Ovary (tissue), 9 donors: ENCODE data around the gene NF1. TPM values are rescaled to one million over a fixed set of nuclear protein-coding genes. Genes with fewer than 3 reads are reported as not detected.

ENCODE experiments used
- DNase-seq, 5 donors: peaks; one replicate each; pipeline ENCODE4 v3.0.0-alpha.2; 2019 to 2020
- H3K27ac ChIP-seq, 2 donors: fragments of 200-600 bp; one replicate each; pipeline versions ENCODE4 v1.5.1 to v1.8.0; 2019 to 2022
- H3K27me3 ChIP-seq: fragments of 200-600 bp; one replicate; pipeline ENCODE4 v1.8.0; 2022
- H3K36me3 ChIP-seq: fragments of 200-600 bp; sonication (generic); one replicate; pipeline ENCODE4 v1.5.1; 2019
- H3K4me1 ChIP-seq: one replicate; pipeline ENCODE4 v1.8.1; 2013; ENCODE audit warnings: mild to moderate bottlenecking, moderate library complexity; ENCODE audit not compliant: insufficient read depth
- H3K4me3 ChIP-seq: fragments of 200-600 bp; sonication (generic); one replicate; pipeline ENCODE4 v1.5.1; 2017
- H3K9me3 ChIP-seq, 2 donors: fragments of 200-600 bp in 1 of 2; sonication (generic) in 1 of 2; one replicate each; pipeline versions ENCODE4 v1.5.1 to v1.8.1; 2013 to 2019; ENCODE audit warnings: mild to moderate bottlenecking in 1 of 2, moderate library complexity in 1 of 2
- CTCF ChIP-seq, 3 donors: fragments of 450-650 bp in 2 of 3; fragments of 200-600 bp in 1 of 3; IDR thresholded peaks; one replicate each; pipeline versions ENCODE4 v1.5.1 to v1.8.0; 2016 to 2022; ENCODE audit warnings: antibody characterized with exemption in 3 of 3, mild to moderate bottlenecking in 1 of 3
- EP300 ChIP-seq: sonication (generic); formaldehyde crosslinking; IDR thresholded peaks from one replicate; pipeline ENCODE4 v1.6.1; 2017; ENCODE audit warnings: antibody characterized with exemption
- POLR2A ChIP-seq: fragments of 450-650 bp; IDR thresholded peaks from one replicate; pipeline ENCODE4 v1.6.1; 2017; ENCODE audit warnings: antibody characterized with exemption, mild to moderate bottlenecking, moderate library complexity
- WGBS, 3 donors: extraction: QIAGEN DNeasy Blood & Tissue Kit in 1 of 3; methylation state at CpG; one replicate each; pipeline versions ENCODE4 v1.1.5 to v1.1.7; 2013 to 2017; 5-methylcytosine and 5-hydroxymethylcytosine counted together
- intact Hi-C, 4 donors: fragments of 100-400 bp; cut with DNase I; formaldehyde crosslinking; loops; one replicate each; pipeline versions ENCODE4 v1.11.0 to v1.15.1; 2022 to 2023
- polyA plus RNA-seq, 2 donors: library from polyadenylated mRNA; stranded (reverse); fragments of 200-250 nt in 1 of 2; fragments of 350-450 nt in 1 of 2; fragmentation: Illumina TruSeq in 1 of 2; extraction: RNeasy Lipid Tissue Mini Kit (QIAGEN cat#74804) in 1 of 2; gene quantifications; one replicate each; pipeline ENCODE4 v1.2.3, GENCODE V29; 2013 to 2014
- total RNA-seq, 7 donors: library from RNA; depleted of rRNA in 2 of 7; stranded (reverse); fragments of >200 nt in 2 of 7; fragmentation: NEBNext Ultra II Directional in 3 of 7; extraction: Animal tissue kit (Norgen Biotek cat#: 25700) in 3 of 7; gene quantifications; one replicate each; pipeline versions ENCODE4 v1.1.0 to v1.2.4, GENCODE V29; 2016 to 2023
- donor health status: DM: no; HTN: no; CAD: no; lungs with moderate emphysema.
- donor health status: DM: no; HTN: no; CAD: no.
- donor health status: Bipolar disorder and iron deficiency.
- donor health status: DM: yes; HTN: yes; CAD: no.
- donor health status: DM: no; HTN: no; CAD: no.
- donor health status: DM: yes; HTN: yes; CAD: no.

Gene NF1
- total and polyA plus RNA-seq, 9 donors = 11.1 to 62.0 (median 57.0) TPM

DNA sequence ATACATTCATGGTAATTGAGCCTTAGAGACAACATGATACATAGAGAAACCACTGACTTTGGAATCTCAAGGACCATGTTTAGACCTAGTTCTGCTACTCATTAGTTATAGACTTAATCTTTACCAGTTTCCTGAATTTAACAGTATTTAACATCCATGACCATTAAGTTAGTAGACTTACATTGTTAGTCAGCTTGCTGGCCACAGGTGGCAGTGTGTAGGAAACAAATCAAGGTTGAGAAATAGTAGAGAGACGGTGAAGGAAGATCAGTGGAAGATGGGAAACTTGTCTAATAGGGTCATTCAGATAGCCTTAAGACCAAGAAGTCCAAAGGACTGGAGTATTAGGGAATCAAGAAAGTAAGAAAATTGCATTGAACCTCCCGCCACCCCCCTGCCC lies 171.3 kb downstream of the NF1 start:
- TF ChIP-seq EP300 (no peak), POLR2A (no peak)
- WGBS, 3 donors = 95 to 100% (median 97%) methylated on average over 2 of the region's 2 CpGs
- Histone ChIP-seq H3K4me1 (no peaks in the 10 kb centered on the region), H3K36me3 (no peaks in the 10 kb centered on the region), H3K27ac (no peak overlapping the region), H3K4me3 (no peak overlapping the region), H3K27me3 (no peaks in the 10 kb centered on the region), H3K9me3 (no peaks in the 10 kb centered on the region)
- intact Hi-C loops = no loop called here
- DNase-seq = no peak

GRCh38 chr17:31269036-31269577 lies 174.3 kb downstream of the NF1 start:
- no peak for DNase-seq
- Histone ChIP-seq H3K36me3 (no peaks in the 10 kb centered on the region), H3K4me1 (no peaks in the 10 kb centered on the region), H3K9me3 (no peaks in the 10 kb centered on the region), H3K4me3 (no peak overlapping the region), H3K27me3 (no peaks in the 10 kb centered on the region), H3K27ac (no peak overlapping the region)
- intact Hi-C loops = no loop called here
- TF ChIP-seq CTCF (IDR thresholded peaks at IDR 0.05) (no peak), EP300 (no peak), POLR2A (no peak)
- 95 to 99% (median 99%) methylated on average over 2 of the region's 2 CpGs for WGBS, 3 donors

- Histone ChIP-seq H3K4me1 (no peaks in the 10 kb centered on the region), H3K27me3 (no peaks in the 10 kb centered on the region), H3K4me3 (no peak overlapping the region), H3K9me3 (no peaks in the 10 kb centered on the region), H3K27ac (no peak overlapping the region), H3K36me3 (no peaks in the 10 kb centered on the region)
- no peak for DNase-seq
- intact Hi-C loops = no loop called here
- WGBS, 3 donors = 4 to 15% (median 11%) methylated on average over 1 of the region's 1 CpG
- no peak for TF ChIP-seq POLR2A
- no peak for TF ChIP-seq EP300
- TF ChIP-seq CTCF (IDR thresholded peaks at IDR 0.05) = no peak
Observed at GRCh38 chr17:31269578-31269983, 174.8 kb downstream of the NF1 start.

DNA sequence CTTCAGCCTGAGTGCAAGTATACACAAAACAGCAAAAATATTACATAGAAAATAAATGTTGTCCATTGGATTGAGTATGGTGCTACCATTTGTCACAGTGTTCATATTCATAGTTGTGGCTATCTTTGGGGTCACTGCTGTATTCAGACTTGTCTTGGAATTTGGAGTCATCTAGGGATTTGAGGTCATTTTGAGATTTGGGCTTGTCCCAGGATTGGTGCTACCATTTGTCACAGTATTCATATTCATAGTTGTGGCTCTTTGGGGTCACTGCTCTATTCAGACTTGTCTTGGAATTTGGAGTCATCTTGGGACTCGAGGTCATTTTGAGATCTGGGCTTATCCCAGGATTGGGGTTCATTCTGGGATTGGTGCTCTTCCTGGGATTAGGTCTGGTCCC lies 177.5 kb downstream of the NF1 start:
- Histone ChIP-seq H3K4me3 (no peak overlapping the region), H3K9me3 (no peaks in the 10 kb centered on the region), H3K27me3 (no peaks in the 10 kb centered on the region), H3K36me3 (no peaks in the 10 kb centered on the region), H3K27ac (no peak overlapping the region), H3K4me1 (no peaks in the 10 kb centered on the region)
- TF ChIP-seq CTCF (IDR thresholded peaks at IDR 0.05) (no peak), POLR2A (no peak), EP300 (no peak)
- intact Hi-C loops = no loop called here
- DNase-seq = no peak
- WGBS, 3 donors = 83 to 96% (median 91%) methylated on average over 1 of the region's 1 CpG

DNA sequence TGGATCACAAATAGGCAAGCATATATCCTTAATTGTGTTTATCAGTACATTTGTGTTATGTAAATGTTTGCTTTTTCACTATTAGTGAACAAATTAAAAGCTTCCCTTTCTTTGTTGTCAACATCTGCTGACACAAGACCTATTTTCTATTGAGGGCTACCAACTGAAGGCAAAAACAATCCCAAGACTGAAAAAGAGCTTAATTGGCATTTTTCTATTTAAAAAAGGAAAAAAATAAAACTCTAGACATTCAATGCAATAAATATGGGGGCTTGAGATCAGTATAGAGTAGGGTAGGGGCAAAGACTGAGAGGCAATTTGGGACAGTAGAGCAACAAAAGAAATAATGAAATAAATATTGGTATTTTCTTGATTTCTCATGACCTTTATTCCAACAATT lies 178.0 kb downstream of the NF1 start:
- no peak overlapping the region for H3K4me3 ChIP-seq
- H3K27ac ChIP-seq = no peak overlapping the region
- no peaks in the 10 kb centered on the region for H3K27me3 ChIP-seq
- H3K9me3 ChIP-seq = no peaks in the 10 kb centered on the region
- H3K4me1 ChIP-seq = no peaks in the 10 kb centered on the region
- H3K36me3 ChIP-seq = no peaks in the 10 kb centered on the region
- no peak for DNase-seq
- intact Hi-C loops = no loop called here
- TF ChIP-seq POLR2A (no peak), CTCF (IDR thresholded peaks at IDR 0.05) (no peak), EP300 (no peak)
